Stimulated activated CD8-positive, alpha-beta memory T cell treated with anti-CD3 and anti-CD28 coated beads, Interleukin-15, amount 100 ng/mL, for 48 hours (primary cell): ENCODE measurements around the gene ARHGAP23.

Experiments used
- DNase-seq, 2 donors: peaks; one replicate each; pipeline ENCODE4 v3.0.0-alpha.2; 2020; ENCODE audit warnings: low read depth in 2 of 2

Gene ARHGAP23, protein sequence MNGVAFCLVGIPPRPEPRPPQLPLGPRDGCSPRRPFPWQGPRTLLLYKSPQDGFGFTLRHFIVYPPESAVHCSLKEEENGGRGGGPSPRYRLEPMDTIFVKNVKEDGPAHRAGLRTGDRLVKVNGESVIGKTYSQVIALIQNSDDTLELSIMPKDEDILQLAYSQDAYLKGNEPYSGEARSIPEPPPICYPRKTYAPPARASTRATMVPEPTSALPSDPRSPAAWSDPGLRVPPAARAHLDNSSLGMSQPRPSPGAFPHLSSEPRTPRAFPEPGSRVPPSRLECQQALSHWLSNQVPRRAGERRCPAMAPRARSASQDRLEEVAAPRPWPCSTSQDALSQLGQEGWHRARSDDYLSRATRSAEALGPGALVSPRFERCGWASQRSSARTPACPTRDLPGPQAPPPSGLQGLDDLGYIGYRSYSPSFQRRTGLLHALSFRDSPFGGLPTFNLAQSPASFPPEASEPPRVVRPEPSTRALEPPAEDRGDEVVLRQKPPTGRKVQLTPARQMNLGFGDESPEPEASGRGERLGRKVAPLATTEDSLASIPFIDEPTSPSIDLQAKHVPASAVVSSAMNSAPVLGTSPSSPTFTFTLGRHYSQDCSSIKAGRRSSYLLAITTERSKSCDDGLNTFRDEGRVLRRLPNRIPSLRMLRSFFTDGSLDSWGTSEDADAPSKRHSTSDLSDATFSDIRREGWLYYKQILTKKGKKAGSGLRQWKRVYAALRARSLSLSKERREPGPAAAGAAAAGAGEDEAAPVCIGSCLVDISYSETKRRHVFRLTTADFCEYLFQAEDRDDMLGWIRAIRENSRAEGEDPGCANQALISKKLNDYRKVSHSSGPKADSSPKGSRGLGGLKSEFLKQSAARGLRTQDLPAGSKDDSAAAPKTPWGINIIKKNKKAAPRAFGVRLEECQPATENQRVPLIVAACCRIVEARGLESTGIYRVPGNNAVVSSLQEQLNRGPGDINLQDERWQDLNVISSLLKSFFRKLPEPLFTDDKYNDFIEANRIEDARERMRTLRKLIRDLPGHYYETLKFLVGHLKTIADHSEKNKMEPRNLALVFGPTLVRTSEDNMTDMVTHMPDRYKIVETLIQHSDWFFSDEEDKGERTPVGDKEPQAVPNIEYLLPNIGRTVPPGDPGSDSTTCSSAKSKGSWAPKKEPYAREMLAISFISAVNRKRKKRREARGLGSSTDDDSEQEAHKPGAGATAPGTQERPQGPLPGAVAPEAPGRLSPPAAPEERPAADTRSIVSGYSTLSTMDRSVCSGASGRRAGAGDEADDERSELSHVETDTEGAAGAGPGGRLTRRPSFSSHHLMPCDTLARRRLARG (N-terminal part only)

DNA sequence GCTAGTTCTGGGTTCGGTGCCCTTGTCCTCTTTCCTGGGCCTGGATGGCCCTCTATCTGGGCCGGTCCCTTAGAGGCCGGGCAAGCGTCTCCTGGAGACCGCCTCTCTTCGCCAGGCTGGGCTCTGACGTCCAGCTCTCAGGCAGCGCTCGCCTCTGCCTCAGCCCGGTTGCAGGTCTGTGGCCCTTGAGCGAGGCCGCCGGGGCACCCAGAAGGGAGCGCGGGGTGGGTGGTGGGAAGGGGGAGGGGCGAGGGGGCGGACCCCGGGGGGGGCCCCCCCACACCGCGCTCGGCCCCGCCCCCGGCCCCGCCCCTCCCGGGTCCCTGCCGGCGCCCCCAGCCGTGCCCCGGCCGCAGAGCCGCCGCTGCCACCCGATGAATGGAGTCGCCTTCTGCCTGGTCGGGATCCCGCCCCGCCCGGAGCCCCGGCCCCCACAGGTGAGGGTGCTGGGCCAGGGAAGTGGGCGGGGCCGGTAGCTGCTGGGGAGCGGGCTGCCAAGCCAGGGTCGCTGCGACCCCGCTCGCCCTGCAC, at the start of gene ARHGAP23:
ARHGAP23 (plus strand) TSS at position 353 of the 531 bp plus-strand sequence; CDS start at position 375, 22 bp downstream.
- no peak for DNase-seq

DNA sequence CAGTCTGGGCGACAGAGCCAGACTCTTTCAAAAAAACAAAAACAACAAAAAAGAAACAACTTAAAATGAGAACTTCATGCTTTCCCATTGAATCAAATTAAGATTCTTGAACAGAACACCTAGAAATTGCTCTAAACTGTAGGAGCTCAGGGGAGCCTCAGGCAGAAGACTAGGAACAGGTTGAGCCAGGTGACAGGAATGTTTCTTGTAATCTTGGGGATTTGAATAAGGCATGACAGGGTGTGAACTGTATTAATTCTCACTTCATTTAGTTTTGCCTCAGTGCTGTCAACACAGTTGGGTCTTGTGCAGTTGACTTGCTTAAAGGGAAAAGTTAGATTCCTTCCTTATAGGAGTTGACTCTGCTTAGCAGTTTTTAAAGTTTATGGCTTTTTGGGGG, 48.8 kb upstream of the ARHGAP23 start:
- no peak for DNase-seq

DNA sequence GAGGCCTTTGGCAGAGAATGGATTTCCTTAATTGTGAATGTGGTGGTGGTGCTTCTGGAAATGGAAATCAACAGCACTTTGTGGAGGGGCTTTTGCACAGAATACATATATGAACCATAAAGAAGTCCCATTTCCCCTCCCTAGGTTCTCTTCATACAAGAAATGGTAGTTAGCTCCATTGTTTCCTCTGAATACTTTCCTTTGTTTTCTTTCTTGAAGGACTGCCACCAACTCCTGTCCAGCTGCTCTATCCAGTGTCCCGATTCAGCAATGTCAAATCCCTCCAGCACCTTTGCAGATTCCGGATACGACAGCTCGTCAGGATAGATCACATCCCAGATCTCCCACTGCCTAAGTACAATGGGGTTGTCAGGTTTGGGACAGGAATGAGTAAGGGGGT, 33.2 kb upstream of the ARHGAP23 start:
- no peak for DNase-seq

DNA sequence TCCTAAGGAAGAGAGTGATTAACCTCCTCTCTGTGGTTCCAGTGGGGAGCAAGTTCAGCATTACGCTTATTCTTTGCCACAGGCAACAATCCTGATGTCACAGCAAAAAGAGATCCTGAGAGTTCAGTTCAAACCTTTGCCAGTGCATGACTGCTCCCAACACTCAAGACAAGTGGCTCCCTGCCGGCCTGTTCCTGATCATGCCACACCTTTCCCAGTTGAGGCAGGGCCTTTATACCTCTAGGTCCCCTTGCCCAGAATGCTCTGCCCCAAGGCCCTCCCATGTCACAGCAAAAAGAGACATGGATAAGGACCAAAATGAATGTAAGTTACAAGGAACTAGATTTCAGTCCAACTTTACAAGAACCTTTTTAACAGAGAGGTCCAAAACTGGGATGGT, 31.0 kb upstream of the ARHGAP23 start:
- DNase-seq: no peak

DNA sequence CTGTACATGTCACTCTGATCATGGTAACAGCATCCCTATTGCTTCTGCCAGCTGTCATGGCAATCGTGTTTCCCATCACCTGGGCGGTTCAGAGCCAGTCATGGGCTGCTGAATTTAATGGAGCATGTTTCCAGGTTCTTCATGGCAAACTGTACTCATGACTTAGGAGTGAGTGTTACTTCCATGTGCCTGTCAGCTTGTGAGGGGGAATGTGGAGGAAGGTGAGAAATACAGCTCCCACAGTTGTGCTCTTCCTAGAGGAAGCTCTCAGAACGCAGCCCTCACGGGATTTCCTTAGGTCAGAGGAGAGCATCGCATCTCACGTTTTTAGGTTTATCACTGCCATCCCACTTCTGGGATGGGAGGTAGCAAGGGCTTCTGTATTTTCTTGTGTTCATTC, 28.0 kb upstream of the ARHGAP23 start:
- DNase-seq: no peak

DNA sequence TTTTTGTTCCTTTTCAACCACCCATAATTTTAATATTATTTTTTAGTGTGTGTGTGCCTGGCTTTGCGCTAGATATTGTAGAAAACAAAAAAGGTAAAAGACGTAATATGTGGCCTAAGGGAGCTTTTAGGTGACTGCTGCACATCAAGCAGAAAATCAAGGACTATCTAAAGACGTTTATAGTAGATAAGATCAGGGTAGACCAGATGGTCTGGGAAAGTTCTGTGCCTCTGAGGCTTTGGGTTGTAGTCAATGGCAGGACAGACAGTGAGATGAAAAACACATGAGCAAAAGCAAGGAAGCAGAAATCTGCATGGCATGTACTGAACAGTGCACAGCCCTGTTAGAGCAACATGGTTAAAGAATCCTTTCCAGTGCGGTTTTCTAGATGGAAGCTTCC, 26.8 kb upstream of the ARHGAP23 start:
- no peak for DNase-seq

DNA sequence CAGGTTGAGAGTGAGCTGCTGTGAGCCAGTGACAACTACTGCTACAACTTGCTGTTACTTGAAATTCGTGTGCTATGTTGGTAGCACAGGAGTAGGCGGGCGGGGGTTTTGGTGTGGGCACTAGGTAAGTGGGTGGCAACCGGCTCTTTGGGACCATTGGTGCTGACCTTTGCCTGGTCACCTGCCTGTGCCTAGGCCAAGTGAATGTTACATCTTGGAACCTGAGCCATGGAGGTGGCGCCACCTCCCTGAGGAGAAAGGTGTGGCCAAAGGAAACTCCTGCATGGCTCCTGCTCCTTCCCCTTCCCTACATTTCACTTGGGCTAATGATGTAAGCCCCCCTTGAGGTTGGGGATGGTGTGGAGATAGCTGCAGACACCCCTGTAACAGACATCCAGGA, 25.4 kb upstream of the ARHGAP23 start:
- DNase-seq: no peak

DNA sequence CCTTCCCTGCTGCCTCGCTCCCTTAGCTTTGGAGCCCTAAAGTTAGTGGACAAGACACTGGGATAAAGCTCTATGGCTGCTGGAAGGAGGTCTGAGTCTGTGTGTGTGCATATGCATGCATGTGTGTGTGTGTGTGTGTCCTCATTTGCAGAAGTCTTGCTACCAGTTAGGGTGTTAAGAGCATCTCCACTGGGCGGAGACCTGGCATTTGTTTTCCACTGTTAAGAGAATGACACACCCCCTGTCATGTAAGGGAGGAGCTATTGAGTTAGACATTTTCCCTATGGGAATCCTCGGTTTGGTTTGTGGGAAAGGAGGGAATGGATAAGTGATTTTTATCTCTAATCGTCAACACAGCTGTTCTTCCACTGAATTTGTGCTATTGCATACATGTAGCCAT, 24.8 kb upstream of the ARHGAP23 start:
- DNase-seq: no peak

DNA sequence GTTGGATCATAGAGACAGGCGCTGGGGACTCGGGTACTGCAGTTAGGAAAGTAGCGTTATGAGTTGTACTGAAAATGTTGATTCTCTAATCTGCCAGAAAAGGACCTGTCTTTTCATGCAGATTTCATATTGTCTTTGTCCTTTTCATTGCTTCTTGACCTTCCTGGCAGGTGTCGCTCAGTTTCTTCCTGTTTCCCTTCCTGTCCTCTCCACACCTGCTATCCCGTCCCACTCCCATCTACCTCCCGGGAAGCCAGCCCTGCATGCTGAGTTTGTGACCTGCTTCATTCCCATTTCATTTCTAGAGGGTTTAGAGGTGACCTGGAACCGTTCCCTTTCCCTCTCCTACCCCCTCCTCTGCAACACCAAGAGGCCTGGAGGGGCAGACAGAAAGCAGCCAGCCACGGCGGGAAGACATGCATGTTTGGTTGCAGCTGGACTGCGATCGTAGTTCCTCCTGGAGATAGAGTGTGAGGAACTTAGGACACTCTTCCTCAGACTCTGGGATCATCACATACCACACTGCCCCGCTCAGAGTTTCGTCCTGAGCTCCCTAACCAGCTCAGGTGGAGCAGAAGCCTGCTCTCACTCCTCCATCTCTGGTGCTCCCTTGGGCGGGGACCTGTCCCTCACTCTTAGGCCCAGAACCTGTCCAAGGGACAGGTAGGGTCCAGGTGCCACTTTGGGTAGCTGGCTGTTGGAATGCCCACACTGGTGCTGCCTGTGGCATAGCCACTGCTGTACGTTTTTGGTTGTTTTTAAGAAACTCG, 23.9 kb upstream of the ARHGAP23 start:
- no peak for DNase-seq

DNA sequence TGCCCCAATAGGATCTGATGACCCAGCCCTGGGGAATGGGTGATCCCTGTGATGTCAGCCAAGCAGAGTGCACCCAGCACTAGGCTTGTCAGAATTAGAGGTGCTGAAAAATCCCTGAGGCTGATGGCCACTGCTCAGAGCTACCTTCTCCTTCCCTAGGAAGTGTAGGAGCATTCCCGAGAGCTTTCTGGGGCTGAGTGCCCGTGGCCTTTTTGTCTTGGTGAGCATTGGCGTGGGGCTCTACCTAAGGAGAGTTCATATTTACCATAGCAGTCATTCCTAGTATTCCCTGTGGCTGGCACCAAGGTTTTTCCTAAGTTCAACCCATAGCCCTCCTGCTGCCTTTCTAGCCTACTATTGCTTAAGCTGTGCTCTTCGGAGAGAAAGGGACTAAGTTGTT, 22.6 kb upstream of the ARHGAP23 start:
- DNase-seq: no peak

DNA sequence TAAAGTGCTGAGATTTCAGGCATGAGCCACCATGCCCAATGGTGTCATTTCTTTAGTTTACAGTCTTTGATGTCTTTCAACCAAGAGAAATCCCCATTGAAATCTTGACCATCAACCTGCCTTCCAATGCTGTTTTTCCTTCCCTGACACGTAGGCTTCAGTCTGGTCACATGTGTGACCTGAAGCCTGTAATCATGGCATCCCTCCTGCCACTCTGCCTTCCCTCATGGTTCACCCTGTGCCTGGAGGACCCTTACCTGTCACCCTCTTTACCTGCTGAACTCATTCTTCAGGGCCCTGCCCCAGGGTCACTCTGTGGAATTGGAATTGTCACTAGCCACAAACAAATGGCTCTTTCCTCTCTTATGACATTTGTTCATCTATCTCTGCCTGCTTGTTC, 18.1 kb upstream of the ARHGAP23 start:
- no peak for DNase-seq

DNA sequence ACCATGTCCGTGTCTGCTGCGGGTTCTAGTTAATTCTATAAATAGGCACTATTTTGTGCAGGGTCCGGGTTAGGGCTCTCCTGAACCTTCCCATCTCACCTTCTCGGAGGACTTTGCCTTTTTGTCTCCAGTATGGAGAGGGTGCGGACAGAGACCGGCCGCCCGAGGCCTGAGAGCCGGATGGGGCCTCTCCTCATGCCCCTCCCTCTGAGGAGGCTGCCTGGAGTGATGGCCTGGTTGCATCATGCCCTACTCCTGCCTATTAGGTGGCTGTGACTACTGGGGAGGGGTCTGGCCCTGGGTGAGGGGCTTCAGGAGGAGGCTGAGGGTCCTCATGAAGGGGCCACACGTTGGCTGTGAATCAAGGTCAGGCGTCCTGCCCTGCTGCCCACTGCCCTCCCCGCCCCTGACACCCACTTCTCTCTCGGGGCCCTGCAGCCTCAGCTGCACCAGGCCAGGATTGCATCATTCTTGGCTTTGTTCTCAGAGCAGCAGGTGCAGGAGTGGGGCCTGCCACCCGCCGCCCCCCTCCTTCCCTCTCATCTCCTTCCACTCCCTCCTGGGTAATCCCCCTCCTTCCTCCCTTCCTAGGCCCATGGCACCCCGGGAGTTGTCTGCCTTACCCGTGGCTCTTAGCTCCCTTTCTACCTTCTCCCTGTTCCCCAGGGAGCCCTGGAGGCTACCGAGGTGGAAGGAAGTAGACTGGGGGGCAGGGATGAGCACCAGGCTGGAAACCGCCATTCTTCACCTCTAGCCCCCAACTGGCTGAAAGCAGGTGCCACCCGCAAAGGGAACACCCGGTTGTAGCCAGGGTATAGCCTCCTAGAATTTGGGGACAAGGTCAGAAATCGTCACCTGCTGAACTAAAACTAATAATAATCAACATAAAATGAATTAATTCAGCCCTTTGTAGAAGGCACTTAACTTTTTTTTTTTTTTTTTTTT, 12.7 kb upstream of the ARHGAP23 start:
- no peak for DNase-seq

DNA sequence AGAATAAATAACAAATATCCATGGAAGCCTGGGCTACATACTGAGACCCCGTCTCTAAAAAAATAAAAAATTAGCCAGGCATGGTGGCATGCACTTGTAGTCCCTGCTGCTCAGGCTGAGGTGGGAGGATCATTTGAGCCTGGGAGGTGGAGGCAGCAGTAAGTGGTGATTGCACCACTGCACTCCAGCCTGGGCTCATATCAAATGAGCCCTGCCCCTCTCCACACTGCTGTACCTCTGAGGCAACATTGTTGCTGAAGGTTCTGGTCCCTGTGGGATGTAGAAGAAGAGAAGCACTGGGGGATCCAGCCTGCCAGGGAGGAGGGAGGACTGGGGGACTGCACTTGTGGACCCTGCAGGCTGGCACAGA, 11.4 kb upstream of the ARHGAP23 start:
- DNase-seq: no peak

DNA sequence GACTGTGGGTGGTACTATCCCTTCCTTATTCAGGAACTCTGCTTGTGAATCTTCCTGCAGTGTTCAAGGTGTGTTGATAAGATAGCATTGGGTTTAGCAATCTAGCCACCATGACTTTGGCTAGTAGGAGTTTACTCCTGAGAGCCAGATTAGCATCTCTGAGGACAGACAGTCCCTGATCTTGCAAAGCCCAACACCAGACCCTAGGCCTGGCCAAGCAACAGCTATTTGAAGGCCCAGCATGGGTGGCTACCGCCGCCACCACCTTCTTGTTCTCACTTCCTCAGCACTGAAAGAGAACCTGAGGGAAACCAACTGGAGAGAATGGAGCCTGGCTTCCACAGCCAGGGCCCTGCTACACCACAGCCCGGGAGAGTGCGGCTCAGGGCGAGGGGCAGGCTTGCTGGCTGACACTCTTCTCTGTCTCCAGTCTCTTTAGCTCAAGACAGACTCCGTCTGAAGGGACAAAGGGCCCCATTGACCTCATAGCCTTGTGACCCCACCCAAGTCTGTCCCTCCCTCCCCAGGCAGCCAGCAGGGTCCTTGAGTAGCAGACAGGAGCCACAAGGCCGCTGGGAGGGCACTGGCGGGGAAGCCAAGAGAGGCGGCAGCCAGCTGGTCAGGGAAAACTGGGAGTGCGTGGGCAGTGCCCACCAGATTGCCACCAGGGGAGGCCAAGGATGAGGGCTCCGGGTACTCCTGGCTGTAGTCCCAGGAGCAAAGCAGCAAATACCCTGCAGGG, 10.9 kb upstream of the ARHGAP23 start:
- no peak for DNase-seq

DNA sequence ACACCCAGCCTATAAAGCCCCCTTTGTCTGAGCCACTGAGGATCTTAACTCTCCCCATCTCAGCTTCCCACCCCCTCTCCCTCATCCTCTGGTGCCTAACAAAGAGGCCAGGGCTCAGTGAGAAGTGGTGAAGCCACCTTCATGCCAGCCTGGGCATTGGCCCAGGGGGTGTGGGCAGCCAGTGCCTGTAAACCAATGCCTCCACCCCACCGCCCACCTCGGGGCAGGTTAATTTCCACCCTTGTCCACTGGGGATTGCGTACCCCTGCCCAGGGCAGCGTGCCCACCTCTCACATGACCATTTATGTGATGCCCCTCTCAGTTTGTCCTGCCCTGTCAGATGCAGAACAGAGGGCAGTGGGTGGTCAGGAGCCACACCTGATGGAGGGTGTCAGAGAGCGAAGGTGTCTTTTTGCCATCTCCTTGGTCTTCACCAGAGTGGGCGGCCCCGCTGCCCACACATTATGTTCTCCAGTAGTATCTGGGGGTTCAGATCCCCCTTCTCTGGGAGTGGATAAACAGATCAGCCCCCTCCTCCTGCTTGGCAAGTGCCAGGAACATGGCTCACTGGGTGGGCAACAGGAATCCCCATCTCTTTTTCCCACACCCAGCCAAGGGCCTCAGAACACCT, 10.1 kb upstream of the ARHGAP23 start:
- no peak for DNase-seq

DNA sequence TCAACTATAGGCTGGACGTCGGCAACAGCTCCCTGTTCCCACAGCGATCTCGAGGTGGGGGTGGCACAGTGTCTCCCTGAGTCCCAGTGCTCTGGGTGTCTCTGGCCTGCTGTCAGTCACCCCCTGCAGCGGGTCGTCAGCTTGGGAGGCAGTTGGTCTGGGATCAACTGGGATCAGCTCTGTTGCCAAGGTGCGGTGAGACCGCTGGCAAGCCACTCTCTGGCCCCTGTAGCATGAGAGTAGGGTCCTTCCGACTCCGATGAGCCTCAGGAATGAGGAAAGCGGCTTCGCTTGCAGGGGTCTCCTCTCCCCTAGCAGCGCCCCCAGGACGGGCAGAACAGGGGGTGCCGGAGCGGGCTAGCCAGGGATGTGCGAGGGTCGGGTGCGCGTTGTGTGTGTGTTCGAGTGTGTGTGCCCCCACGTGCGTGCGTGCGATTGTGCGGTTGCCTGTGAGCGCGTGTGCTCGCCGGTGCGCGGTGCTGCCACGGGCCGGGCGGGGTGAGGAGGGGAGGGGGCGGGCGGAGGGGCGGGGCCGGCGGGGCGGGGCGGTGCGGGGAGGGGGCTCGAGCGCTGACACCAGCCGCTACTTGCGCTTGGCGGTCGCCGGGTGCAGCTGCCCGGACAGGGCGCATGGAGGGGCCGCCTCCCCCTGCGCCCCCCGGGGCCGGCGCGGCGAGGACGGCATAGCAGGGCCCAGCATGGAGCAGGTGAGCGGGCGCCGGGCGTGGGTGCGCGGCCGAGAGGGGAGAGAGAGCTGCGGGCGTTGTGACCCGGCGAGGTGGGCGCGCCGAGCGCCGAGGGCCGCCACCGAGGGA, 9.4 kb upstream of the ARHGAP23 start:
- no peak for DNase-seq

DNA sequence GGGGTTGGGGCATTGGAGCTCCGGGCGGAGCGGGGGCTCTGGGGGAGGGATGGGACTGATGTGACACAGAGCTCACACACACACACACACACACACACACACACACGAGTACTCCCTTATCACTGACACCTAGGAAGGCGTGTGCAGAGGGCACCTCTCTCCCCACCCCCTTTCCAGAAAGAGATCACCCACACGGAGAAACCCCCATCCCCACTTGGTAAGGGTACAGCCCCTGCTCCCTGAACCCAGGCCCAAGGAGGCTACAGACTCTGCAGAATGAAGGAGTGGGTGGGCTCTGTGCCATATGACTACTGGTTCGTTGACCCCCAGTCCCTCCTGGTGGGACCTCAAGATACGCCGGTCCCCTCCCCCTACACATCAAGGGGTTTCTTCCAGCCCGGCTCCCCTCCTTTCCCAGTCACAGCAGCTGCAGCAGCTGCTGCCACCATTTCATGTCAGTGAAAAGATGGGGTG, 8.7 kb upstream of the ARHGAP23 start:
- no peak for DNase-seq

DNA sequence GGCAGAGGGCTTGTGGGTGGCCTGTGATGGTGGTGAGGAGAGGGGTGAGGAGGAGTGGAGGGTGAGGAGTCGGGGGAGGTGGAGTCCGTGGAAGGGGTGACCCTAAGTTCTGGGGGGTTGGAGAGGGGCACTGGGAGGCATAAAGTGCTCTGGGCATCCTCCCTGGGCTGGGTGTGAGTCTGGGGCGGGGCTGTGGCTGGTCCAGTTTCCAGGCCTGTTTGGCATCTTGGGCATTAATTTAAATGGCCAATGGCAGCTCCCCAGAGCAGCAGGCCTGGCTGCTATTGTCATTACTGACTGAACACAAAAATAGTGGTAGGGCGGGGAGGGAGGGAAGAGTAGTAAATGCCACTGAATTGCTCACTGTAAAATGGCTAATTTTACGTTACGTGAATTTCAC, 7.7 kb upstream of the ARHGAP23 start:
- DNase-seq: no peak
